HCT116 (cell line): ENCODE results near the gene TMEM131. TPM values are rescaled to one million over a fixed set of nuclear protein-coding genes. Genes with fewer than 3 reads are reported as not detected.

Source experiments
- ATAC-seq: fragments of 200-7000 bp; cut with Tn5 transposase; 2 replicates; pipeline ENCODE4 v1.9.1; 2020; ENCODE audit warnings: mild to moderate bottlenecking, moderate library complexity
- BruUV-seq: library from RNA; stranded (reverse); fragments of 400-500 nt; replicated peaks from 2 replicates; lab custom pipeline; 2021; lab: Mats Ljungman, UMichigan
- CTCF ChIA-PET: fragments of 300-600 bp; sonication (Branson Sonifier 250); formaldehyde crosslinking; loops from one replicate; lab custom pipeline; 2021; ENCODE audit warnings: antibody characterized with exemption; lab: Charles Lee
- POLR2A ChIA-PET: fragments of 300-600, 350-600 bp; sonication (Branson Sonifier 250); formaldehyde crosslinking; loops from one replicate; lab custom pipeline; 2021; ENCODE audit warnings: antibody characterized with exemption; lab: Charles Lee
- RAD21 ChIA-PET, 2 experiments: fragments of 300-600 bp; sonication (Branson Sonifier 250); formaldehyde crosslinking; loops; one replicate each; lab custom pipeline; 2023; ENCODE audit warnings: low total read pairs in 2 of 2; ENCODE audit not compliant: uncharacterized antibody in 2 of 2, unreplicated experiment in 2 of 2, low non-redundant PET in 1 of 2; lab: Charles Lee
- DNase-seq: peaks from one replicate; pipeline ENCODE4 v3.0.0-alpha.2; 2010; ENCODE audit warnings: low read depth, low spot score
- H2AFZ ChIP-seq: fragments of 200-600 bp; shearing (Covaris generic), sonication (generic); 2 replicates; pipeline ENCODE4 v1.6.1; 2017; ENCODE audit warnings: low read depth, mixed run types, mixed read lengths, antibody characterized with exemption, low read length; ENCODE audit not compliant: poor library complexity, severe bottlenecking
- H3K27ac ChIP-seq: 2 replicates; pipeline ENCODE4 v1.5.1; 2012; ENCODE audit warnings: low read depth, low read length
- H3K27me3 ChIP-seq: fragments of 200-600 bp; sonication (generic); 2 replicates; pipeline ENCODE4 v1.6.1; 2016; ENCODE audit warnings: mixed run types, low read length, mixed read lengths; ENCODE audit not compliant: insufficient read depth
- H3K36me3 ChIP-seq, 2 experiments: fragments of 200-500 bp in 1 of 2; fragments of 200-600 bp in 1 of 2; sonication (Bioruptor generic) in 1 of 2; sonication (generic) in 1 of 2; 2 replicates each; pipeline versions ENCODE4 v1.5.1 to v1.6.1; 2014 to 2016; ENCODE audit warnings: low read length in 2 of 2, inconsistent platforms in 1 of 2, mixed read lengths in 1 of 2, mixed run types in 1 of 2; ENCODE audit not compliant: insufficient read depth in 2 of 2, control insufficient read depth in 1 of 2
- H3K4me1 ChIP-seq, 2 experiments: fragments of 200-600 bp in 1 of 2; sonication (generic) in 1 of 2; 2 replicates each; pipeline versions ENCODE4 v1.5.1 to v1.6.1; 2012 to 2017; ENCODE audit warnings: low read length in 2 of 2, inconsistent platforms in 1 of 2, mild to moderate bottlenecking in 1 of 2, mixed read lengths in 1 of 2, mixed run types in 1 of 2, moderate library complexity in 1 of 2; ENCODE audit not compliant: insufficient read depth in 2 of 2, control insufficient read depth in 1 of 2
- H3K4me2 ChIP-seq: fragments of 200-600 bp; sonication (generic); 2 replicates; pipeline ENCODE4 v1.6.1; 2017; ENCODE audit warnings: mixed run types, low read length, mixed read lengths
- H3K4me3 ChIP-seq, 2 experiments: fragments of 200-600 bp in 1 of 2; sonication (generic) in 1 of 2; replicated peaks in 1 of 2; 2 replicates each; pipeline ENCODE4 v1.5.1; 2011 to 2016; ENCODE audit warnings: low read length in 2 of 2, control low read depth in 1 of 2, low read depth in 1 of 2, mild to moderate bottlenecking in 1 of 2, mixed read lengths in 1 of 2, mixed run types in 1 of 2
- H3K79me2 ChIP-seq: fragments of 200-600 bp; sonication (generic); 2 replicates; pipeline ENCODE4 v1.6.1; 2017; ENCODE audit warnings: mild to moderate bottlenecking, mixed run types, low read length, moderate library complexity, mixed read lengths; ENCODE audit not compliant: insufficient read depth
- H3K9ac ChIP-seq: fragments of 200-600 bp; sonication (generic); 2 replicates; pipeline ENCODE4 v1.6.1; 2016; ENCODE audit warnings: low read length, mixed read lengths
- H3K9me2 ChIP-seq: fragments of 200-600 bp; sonication (generic), shearing (Covaris generic); 2 replicates; pipeline ENCODE4 v1.6.1; 2017; ENCODE audit warnings: mixed run types, mild to moderate bottlenecking, moderate library complexity; ENCODE audit not compliant: insufficient read depth
- H3K9me3 ChIP-seq, 2 experiments: fragments of 200-500 bp in 1 of 2; fragments of 200-600 bp in 1 of 2; sonication (Bioruptor generic) in 1 of 2; sonication (generic) in 1 of 2; 2 replicates each; pipeline ENCODE4 v1.6.1; 2014 to 2017; ENCODE audit warnings: low read length in 2 of 2, mixed read lengths in 2 of 2, inconsistent platforms in 1 of 2, low read depth in 1 of 2, mild to moderate bottlenecking in 1 of 2, mixed run types in 1 of 2, moderate library complexity in 1 of 2; ENCODE audit not compliant: control insufficient read depth in 1 of 2, insufficient read depth in 1 of 2
- H4K20me1 ChIP-seq: fragments of 200-600 bp; sonication (generic), shearing (Covaris generic); 2 replicates; pipeline ENCODE4 v1.6.1; 2017; ENCODE audit warnings: mixed run types, mild to moderate bottlenecking, moderate library complexity; ENCODE audit not compliant: insufficient read depth
- ATF3 ChIP-seq: IDR thresholded peaks from 2 replicates; pipeline ENCODE4 v1.6.1; 2012
- CEBPB ChIP-seq: IDR thresholded peaks from 2 replicates; pipeline ENCODE4 v1.6.1; 2012; ENCODE audit warnings: low read depth
- CTCF ChIP-seq, 3 experiments: fragments of 200-600 bp in 1 of 3; sonication (generic) in 1 of 3; IDR thresholded peaks in 2 of 3; conservative IDR thresholded peaks in 1 of 3; 2 replicates each; pipeline ENCODE4 v1.5.1; 2012 to 2017; ENCODE audit warnings: low read depth in 2 of 3, low read length in 2 of 3, antibody characterized with exemption in 1 of 3, borderline replicate concordance in 1 of 3, control low read depth in 1 of 3, mild to moderate bottlenecking in 1 of 3, mixed read lengths in 1 of 3, mixed run types in 1 of 3, moderate library complexity in 1 of 3; ENCODE audit not compliant: insufficient read depth in 1 of 3
- EZH2phosphoT487 ChIP-seq: fragments of 200-600 bp; IDR thresholded peaks from 2 replicates; pipeline ENCODE4 v1.6.1; 2018; ENCODE audit warnings: antibody characterized with exemption, borderline replicate concordance
- FOSL1 ChIP-seq: IDR thresholded peaks from 2 replicates; pipeline ENCODE4 v1.6.1; 2012; ENCODE audit warnings: low read depth
- MAX ChIP-seq: IDR thresholded peaks from 2 replicates; pipeline ENCODE4 v1.6.1; 2012
- POLR2A ChIP-seq: IDR thresholded peaks from 2 replicates; pipeline ENCODE4 v1.7.0; 2011; ENCODE audit warnings: borderline replicate concordance; ENCODE audit not compliant: insufficient read depth, insufficient read length; ENCODE audit errors: extremely low read depth
- RAD21 ChIP-seq: IDR thresholded peaks from 2 replicates; pipeline ENCODE4 v1.6.1; 2012; ENCODE audit warnings: low read depth, mild to moderate bottlenecking
- YY1 ChIP-seq: IDR thresholded peaks from 2 replicates; pipeline ENCODE4 v1.6.1; 2011; ENCODE audit warnings: low read length, low read depth, moderate library complexity, mild to moderate bottlenecking; ENCODE audit not compliant: insufficient replicate concordance; ENCODE audit errors: extremely low read depth
- intact Hi-C: fragments of 100-400 bp; cut with micrococcal nuclease; formaldehyde crosslinking; loops from 2 replicates; pipeline ENCODE4 v1.10.0; 2022
- total RNA-seq: library from RNA; stranded (reverse); gene quantifications from one replicate; pipeline ENCODE4 v1.2.1, GENCODE V29; 2021; ENCODE audit not compliant: unreplicated experiment

Gene TMEM131
- total RNA-seq, 1 experiment from 2014 or later = 51.5 TPM

- Histone ChIP-seq H3K4me1 (peaks cover 0 to 9% of the 10 kb centered on the region in 2 experiments; a peak in 1 of 4 replicates), H3K9me3 (no peaks in the 10 kb centered on the region), H3K9ac (no peak overlapping the region), H3K4me3 (no peak overlapping the region), H3K79me2 (no peaks in the 10 kb centered on the region), H3K4me2 (no peak overlapping the region; the same call in 1 of the 2 replicates)
- POLR2A ChIA-PET = no interaction called here
- TF ChIP-seq ATF3 (no peak), RAD21 (peak; percentile 96), EZH2phosphoT487 (no peak), YY1 (peak; percentile 28), MAX (peak; percentile 43; the same call in 1 of the 2 replicates), POLR2A (no peak), CTCF (IDR thresholded peaks at IDR 0.05 in 2 of 3, conservative IDR thresholded peaks at IDR 0.05 in 1 of 3; ENCODE audit: borderline replicate concordance in 1 of 3, insufficient read depth in 1 of 3, low read depth in 2 of 3, low read length in 2 of 3) (peak; percentile 75 to 91 (median 88)), FOSL1 (no peak), CEBPB (no peak)
- TF ChIP-seq, all 23 proteins: peak for 4
- no TSS peak for BruUV-seq
- peak; percentile 45 for DNase-seq
- CTCF ChIA-PET = interaction anchor here (0.7 to 1.8 kb wide), 9 partner anchors 8 to 578 kb away, joined by 3 to 13 read pairs (median 3); no protein-coding TSS in a partner anchor
- peak; percentile 98 for ATAC-seq
- RAD21 ChIA-PET = interaction anchor here in 1 of 2 experiments (0.8 to 0.9 kb wide), 3 partner anchors 436 to 578 kb away, joined by 3 to 5 read pairs (median 3); no protein-coding TSS in a partner anchor
- no peak overlapping the region for H3K27ac ChIP-seq
- intact Hi-C loops = loop anchor here (1.0 to 5.0 kb wide), 5 partner anchors 188 to 578 kb away; partner anchors contain the start of genes TMEM131 and VWA3B
- H3K27me3 ChIP-seq = no peaks in the 10 kb centered on the region
- H2AFZ ChIP-seq = no peak overlapping the region
- peaks cover 15 to 35% of the 10 kb centered on the region in 2 experiments; a peak in 3 of 4 replicates for H3K36me3 ChIP-seq
- no peaks in the 10 kb centered on the region for H3K9me2 ChIP-seq
- no peaks in the 10 kb centered on the region for H4K20me1 ChIP-seq
These were observed 188.8 kb downstream of the TMEM131 start for GRCh38 chr2:97806738-97807618.
